PC-3 (cell line): ENCODE data around the gene FZR1. TPM values are rescaled to one million over a fixed set of nuclear protein-coding genes. Genes with fewer than 3 reads are reported as not detected.

Source experiments
- ATAC-seq: fragments of 200-7000 bp; cut with Tn5 transposase; 2 replicates; pipeline ENCODE4 v1.9.1; 2020; ENCODE audit warnings: mild to moderate bottlenecking, moderate library complexity
- BruUV-seq: library from RNA; stranded (reverse); fragments of 400-500 nt; replicated peaks from 2 replicates; lab custom pipeline; 2021; lab: Mats Ljungman, UMichigan
- CTCF ChIA-PET: fragments of 300-600 bp; sonication (Branson Sonifier 250); formaldehyde crosslinking; loops from one replicate; lab custom pipeline; 2022; ENCODE audit warnings: antibody characterized with exemption; lab: Charles Lee
- POLR2A ChIA-PET: fragments of 300-600 bp; sonication (Branson Sonifier 250); formaldehyde crosslinking; loops from one replicate; lab custom pipeline; 2022; ENCODE audit warnings: antibody characterized with exemption; ENCODE audit not compliant: unreplicated experiment; lab: Charles Lee
- DNase-seq: peaks from one replicate; pipeline ENCODE4 v3.0.0-alpha.2; 2015
- H2AFZ ChIP-seq: fragments of 300-600 bp; sonication (generic); 2 replicates; pipeline ENCODE4 v1.6.0; 2016; ENCODE audit warnings: antibody characterized with exemption, low read length
- H3F3A ChIP-seq: fragments of 300-600 bp; sonication (generic); one replicate; pipeline ENCODE4 v1.6.0; 2017; ENCODE audit warnings: antibody characterized with exemption, low read length, control low read depth, mild to moderate bottlenecking; ENCODE audit not compliant: unreplicated experiment
- H3K27ac ChIP-seq: fragments of 300-600 bp; sonication (generic); 2 replicates; pipeline ENCODE4 v1.5.1; 2016; ENCODE audit warnings: mild to moderate bottlenecking, low read length
- H3K27me3 ChIP-seq: fragments of 300-600 bp; sonication (generic); 2 replicates; pipeline ENCODE4 v1.6.1; 2016; ENCODE audit warnings: low read length, mixed read lengths
- H3K36me3 ChIP-seq: fragments of 300-600 bp; sonication (generic); 2 replicates; pipeline ENCODE4 v1.6.1; 2016; ENCODE audit warnings: low read depth, mixed run types, low read length, mixed read lengths
- H3K4me1 ChIP-seq: fragments of 300-600 bp; sonication (generic); 2 replicates; pipeline ENCODE4 v1.5.1; 2016; ENCODE audit warnings: low read length; ENCODE audit not compliant: insufficient read depth
- H3K4me2 ChIP-seq: fragments of 300-600 bp; sonication (generic); 2 replicates; pipeline ENCODE4 v1.6.0; 2016; ENCODE audit warnings: low read length
- H3K4me3 ChIP-seq: fragments of 300-600 bp; sonication (generic); 2 replicates; pipeline ENCODE4 v1.5.1; 2016; ENCODE audit warnings: mild to moderate bottlenecking, low read length, mixed read lengths
- H3K79me2 ChIP-seq: fragments of 300-600 bp; sonication (generic); 2 replicates; pipeline ENCODE4 v1.6.1; 2017; ENCODE audit warnings: low read length, mixed read lengths
- H3K9ac ChIP-seq: fragments of 300-600 bp; sonication (generic); 2 replicates; pipeline ENCODE4 v1.6.0; 2016; ENCODE audit warnings: mild to moderate bottlenecking, low read length
- H3K9me2 ChIP-seq: fragments of 300-600 bp; sonication (generic); replicated peaks from 2 replicates; pipeline ENCODE4 v1.6.1; 2016; ENCODE audit warnings: mixed run types, low read length, mixed read lengths
- H3K9me3 ChIP-seq: fragments of 300-600 bp; sonication (generic); 2 replicates; pipeline ENCODE4 v1.6.1; 2016; ENCODE audit warnings: low read length, mixed read lengths
- H4K20me1 ChIP-seq: fragments of 300-600 bp; sonication (generic); 2 replicates; pipeline ENCODE4 v1.6.1; 2016; ENCODE audit warnings: low read length, mixed read lengths
- CTCF ChIP-seq: fragments of 300-600 bp; sonication (generic); conservative IDR thresholded peaks from 2 replicates; pipeline ENCODE4 v1.5.1; 2017; ENCODE audit warnings: antibody characterized with exemption, low read depth, mild to moderate bottlenecking, low read length
- EZH2 ChIP-seq: fragments of 300-600 bp; sonication (generic); IDR thresholded peaks from one replicate; pipeline ENCODE4 v1.6.1; 2017; ENCODE audit warnings: antibody characterized with exemption, mild to moderate bottlenecking, low read length; ENCODE audit not compliant: unreplicated experiment
- EZH2phosphoT487 ChIP-seq: fragments of 300-600 bp; sonication (generic); IDR thresholded peaks from 2 replicates; pipeline ENCODE4 v1.6.1; 2018; ENCODE audit warnings: mild to moderate bottlenecking, antibody characterized with exemption, low read length, borderline replicate concordance
- intact Hi-C: fragments of 100-400 bp; cut with micrococcal nuclease; formaldehyde crosslinking; loops from 2 replicates; pipeline ENCODE4 v1.9.0; 2023
- total RNA-seq: library from RNA; depleted of rRNA; stranded (reverse); fragments of >200 nt; gene quantifications from 2 replicates; pipeline ENCODE4 v1.2.3, GENCODE V29; 2014

Gene FZR1
- total RNA-seq, 1 experiment from 2014 or later, result 53.6 TPM

GRCh38 chr19:3494051-3494450, 12.1 kb upstream of the FZR1 start:
- no peak for DNase-seq
- intact Hi-C loops, result no loop called here
- ChIA-PET CTCF (no interaction called here), POLR2A (no interaction called here)
- H3K27ac ChIP-seq, result no peak overlapping the region
- no peak overlapping the region for H3K4me2 ChIP-seq
- H3K27me3 ChIP-seq, result no peaks in the 10 kb centered on the region
- H3F3A ChIP-seq, result no peaks in the 10 kb centered on the region
- peaks cover 19% of the 10 kb centered on the region for H3K79me2 ChIP-seq
- no peak overlapping the region for H3K9ac ChIP-seq
- H3K9me3 ChIP-seq, result no peaks in the 10 kb centered on the region
- no peaks in the 10 kb centered on the region for H4K20me1 ChIP-seq
- no peaks in the 10 kb centered on the region for H3K9me2 ChIP-seq
- ATAC-seq, result peak; percentile 50
- 0 out of 2 replicates have a peak, but pooled peaks cover 2% of the 10 kb centered on the region for H3K4me1 ChIP-seq
- H2AFZ ChIP-seq, result no peak overlapping the region
- BruUV-seq, result no TSS peak
- TF ChIP-seq EZH2 (no peak), CTCF (no peak), EZH2phosphoT487 (no peak)
- no peak overlapping the region for H3K4me3 ChIP-seq
- no peaks in the 10 kb centered on the region; the same call in 1 of the 2 replicates for H3K36me3 ChIP-seq

GRCh38 chr19:3494559-3494958, 11.6 kb upstream of the FZR1 start:
- Histone ChIP-seq H3K4me3 (no peak overlapping the region), H3K4me1 (0 out of 2 replicates have a peak, but pooled peaks cover 7% of the 10 kb centered on the region), H3K36me3 (no peaks in the 10 kb centered on the region; the same call in 1 of the 2 replicates), H3K79me2 (peaks cover 24% of the 10 kb centered on the region), H3K9me2 (no peaks in the 10 kb centered on the region), H3K27me3 (no peaks in the 10 kb centered on the region), H4K20me1 (no peaks in the 10 kb centered on the region), H3K4me2 (no peak overlapping the region), H3K9ac (no peak overlapping the region), H3K9me3 (no peaks in the 10 kb centered on the region), H3F3A (no peaks in the 10 kb centered on the region), H2AFZ (no peak overlapping the region), H3K27ac (no peak overlapping the region)
- ATAC-seq, result no peak
- POLR2A ChIA-PET, result no interaction called here
- BruUV-seq, result no TSS peak
- CTCF ChIA-PET, result no interaction called here
- TF ChIP-seq EZH2, result no peak
- no peak for TF ChIP-seq EZH2phosphoT487
- TF ChIP-seq CTCF, result no peak
- intact Hi-C loops, result no loop called here
- no peak for DNase-seq

GRCh38 chr19:3496392-3497273, 9.5 kb upstream of the FZR1 start:
- Histone ChIP-seq H3K4me2 (no peak overlapping the region), H3F3A (no peaks in the 10 kb centered on the region), H3K9me2 (no peaks in the 10 kb centered on the region), H3K27me3 (no peaks in the 10 kb centered on the region), H2AFZ (no peak overlapping the region), H3K9me3 (no peaks in the 10 kb centered on the region), H3K4me1 (0 out of 2 replicates have a peak, but pooled peaks cover 10% of the 10 kb centered on the region), H3K36me3 (no peaks in the 10 kb centered on the region; the same call in 1 of the 2 replicates), H3K27ac (no peak overlapping the region), H3K9ac (no peak overlapping the region), H4K20me1 (no peaks in the 10 kb centered on the region), H3K4me3 (no peak overlapping the region), H3K79me2 (peaks cover 33% of the 10 kb centered on the region)
- BruUV-seq, result no TSS peak
- ChIA-PET POLR2A (no interaction called here), CTCF (no interaction called here)
- intact Hi-C loops, result no loop called here
- TF ChIP-seq EZH2 (no peak), EZH2phosphoT487 (no peak), CTCF (no peak)
- DNase-seq (no peak), ATAC-seq (no peak)
